NCI-H1105 treated with DMSO at 0.1 percent for 48 hours (cell line): ENCODE measurements around the gene CDC45.

Experiments
- DNase-seq: peaks from one replicate; lab custom pipeline; 2025; lab: John Stamatoyannopoulos, UW

The CDC45 gene

DNA sequence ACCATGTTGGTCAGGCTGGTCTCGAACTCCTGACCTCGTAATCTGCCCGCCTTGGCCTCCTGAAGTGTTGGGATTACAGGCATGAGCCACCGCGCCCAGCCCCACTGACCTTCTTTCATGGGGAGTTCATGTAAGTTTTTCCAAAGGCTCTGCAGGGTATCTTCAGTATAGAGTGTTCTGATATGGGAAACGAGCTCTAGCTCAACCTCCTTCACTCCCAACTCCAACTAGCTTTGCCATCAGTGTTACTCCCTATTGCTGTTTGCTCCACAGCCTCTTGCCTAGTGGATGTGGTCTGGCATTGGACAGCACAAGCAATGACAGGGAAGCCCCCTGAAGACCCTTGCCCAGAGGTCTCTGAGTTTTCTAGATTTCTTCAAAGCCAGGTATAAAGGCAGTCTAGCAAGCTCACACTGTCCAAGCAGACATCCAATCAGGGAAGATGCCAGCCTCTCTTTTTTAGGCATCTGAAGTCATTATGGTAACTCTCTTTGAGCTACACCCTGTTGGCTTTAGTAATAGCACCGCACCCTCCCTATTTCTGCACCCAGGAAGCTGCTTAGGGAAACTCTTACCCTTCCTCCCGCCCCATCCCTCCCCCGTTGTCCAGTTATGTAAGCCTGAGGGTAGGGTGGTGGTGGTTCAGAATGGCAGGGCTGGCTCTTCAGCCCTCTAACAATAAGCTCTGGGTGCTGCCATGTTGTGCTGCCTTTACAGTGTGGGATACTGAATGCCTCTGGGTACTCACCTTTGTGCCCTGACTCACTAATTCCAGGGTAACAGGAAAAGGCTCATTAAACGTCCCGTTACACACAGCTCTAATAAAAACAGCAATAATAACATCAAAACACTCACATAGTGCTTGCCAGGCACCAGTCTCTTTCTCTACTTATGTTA is 85.9 kb downstream of the CDC45 start:
- no peak for DNase-seq

DNA sequence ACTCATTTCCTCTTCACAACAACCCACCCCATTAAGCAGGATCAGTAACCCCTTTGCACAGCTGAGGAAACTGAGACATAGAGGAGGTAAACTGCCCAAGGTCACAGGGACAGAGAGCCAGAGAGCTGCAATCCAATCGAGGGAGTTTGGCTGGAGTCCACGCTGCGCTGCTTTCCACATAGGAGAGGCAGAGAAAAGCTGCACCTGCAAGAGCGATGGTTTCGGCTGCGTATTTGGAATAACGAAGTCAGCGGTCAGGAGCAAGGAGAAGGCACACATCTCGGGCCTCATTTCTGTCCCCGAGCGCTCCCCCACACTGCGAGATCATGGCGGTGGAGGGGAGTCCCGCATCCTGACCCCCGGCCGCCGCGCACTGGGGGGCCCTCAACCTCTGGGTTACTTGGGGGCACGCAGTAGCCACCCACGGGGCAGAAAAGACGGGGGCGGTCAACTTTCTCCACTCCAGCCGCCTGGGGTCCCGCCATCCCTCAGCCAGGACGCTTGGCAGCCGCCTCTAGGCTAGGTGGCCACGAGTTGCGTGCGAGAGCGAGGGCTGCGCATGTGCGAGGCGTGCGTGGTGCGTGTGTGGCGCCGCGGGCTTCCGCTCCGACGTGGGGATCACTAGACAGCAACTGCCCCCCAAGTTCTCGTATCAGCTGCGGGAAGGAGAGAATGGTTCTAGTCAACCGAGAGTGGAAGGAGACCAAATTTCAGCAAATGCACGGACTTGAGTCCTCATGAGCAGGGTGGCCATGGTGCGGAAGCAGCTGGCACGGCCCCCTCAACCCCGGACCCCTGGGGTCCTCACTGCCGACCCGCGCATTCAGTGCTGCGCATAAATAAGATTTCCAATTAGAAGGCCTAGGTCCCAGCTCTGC is 86.8 kb downstream of the CDC45 start:
- DNase-seq = no peak

DNA sequence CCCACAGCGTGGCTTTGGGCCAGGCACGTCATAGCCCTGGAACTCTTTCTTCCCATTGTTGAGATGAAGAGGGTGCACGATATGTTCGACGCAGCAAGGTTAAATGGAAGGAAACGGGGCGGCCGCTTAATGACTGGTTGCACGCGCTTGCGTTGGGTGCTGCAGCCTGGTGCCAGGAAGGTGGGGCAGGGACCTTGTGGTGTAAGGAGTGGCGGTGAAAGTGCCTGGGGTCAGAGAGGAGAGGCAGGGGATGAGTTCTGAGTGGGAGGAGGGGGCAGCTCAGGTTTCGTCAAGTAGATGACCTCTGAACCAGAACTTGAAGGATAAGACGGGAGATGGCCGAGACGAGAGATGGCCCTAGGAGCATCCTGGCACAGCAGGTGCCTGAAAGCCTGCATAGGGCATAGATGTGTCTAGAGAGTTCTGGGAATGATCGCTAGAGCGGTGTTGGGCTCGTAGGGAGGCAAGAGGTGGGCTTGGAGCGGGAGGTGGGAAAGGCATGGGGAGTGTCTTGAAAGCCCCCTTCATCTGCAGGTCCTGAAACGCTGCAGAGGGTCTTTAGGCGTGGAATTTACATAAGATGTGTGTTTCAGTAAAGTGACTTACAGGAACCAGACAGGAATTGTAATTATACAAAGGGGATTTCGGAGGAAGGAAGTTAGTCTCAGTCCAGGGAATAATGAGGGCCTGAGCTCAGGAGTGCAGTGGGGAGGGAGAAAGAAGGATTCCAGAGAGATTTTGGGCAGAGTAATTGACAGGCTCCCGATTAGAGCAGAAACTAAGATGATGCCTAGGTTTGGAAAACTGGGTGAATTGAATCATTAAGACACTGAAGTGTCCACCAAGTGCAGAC is 87.7 kb downstream of the CDC45 start:
- DNase-seq = no peak

DNA sequence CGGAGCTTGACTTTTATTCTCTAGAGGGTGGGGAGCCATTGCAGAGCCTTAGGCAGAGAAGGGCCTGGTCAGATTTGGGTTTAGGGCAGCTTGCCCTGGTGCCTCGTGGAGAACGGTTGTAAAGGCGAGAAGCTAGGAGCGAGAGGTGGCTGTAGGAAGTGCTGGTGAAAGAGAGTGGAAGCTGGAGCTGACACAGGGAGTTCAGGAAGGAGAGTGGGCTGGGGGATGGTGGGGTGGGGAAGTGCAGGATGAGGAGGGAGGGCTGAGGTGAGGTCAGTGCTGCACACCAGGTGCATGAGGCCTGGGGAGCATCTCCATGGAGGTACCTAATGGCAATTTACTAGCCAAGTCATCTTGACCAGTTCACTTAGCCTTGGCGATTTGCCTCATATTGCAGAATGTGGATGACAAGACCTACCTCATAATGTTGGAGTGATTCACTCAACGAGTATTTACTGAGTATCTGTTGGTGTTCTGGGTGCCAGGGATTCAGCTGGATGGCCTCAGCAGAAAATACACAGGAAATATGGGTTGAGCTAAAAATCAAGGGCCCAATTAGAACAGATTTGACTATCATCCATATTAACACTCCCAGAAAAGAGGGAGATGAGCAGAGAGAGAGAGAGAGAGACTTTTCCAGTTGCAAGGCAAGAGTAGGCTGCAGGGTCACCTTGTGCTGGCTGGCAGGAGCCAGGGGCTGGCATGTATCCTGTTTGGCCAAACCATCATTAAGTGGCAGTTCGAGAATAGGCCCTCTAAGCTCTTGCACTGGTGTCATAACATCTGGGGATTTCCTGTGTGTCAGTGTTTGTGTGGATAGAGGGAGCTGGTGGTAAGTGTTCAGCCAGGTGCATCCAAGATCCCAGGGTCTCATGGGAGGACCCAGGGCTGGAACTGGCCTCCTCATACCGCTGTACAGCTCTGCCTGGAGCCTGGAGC is 88.9 kb downstream of the CDC45 start:
- DNase-seq = no peak

DNA sequence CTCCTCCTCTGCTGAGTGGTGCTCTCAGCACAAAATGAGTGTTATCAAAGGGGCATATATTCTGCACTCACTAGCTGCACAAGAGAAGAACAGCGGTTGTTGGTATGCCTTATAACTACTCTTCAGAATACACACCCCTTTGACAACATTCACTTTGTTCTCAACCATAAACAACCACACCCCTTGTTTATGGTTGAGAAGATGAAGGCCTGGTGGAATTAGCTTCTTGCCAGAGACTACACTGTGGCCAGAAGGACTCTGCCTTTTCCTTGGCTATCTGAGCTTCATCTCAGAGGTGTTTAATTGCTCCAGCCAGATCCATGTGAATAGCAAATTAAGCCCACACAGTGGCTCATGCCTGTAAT is 89.5 kb downstream of the CDC45 start:
- no peak for DNase-seq

DNA sequence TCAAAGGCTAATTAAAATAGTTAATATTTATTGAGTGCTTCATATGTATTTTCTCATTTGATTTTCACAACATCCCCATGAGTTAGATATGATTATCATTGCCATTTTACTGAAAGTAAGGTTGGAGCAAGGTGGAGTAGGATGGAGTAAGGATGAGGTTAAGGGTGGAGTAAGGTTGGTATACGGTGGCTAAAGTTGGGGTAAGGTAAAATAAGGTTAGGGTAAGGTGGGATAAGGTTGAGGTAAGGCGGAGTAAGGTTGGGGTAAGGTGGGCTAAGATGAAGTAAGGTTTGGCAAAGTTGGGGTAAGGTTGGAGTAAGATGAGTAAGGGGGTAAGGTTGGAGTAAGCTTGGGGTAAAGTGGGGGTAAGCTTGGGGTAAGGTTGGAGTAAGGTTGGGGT is 90.3 kb downstream of the CDC45 start:
- no peak for DNase-seq
